Mucosa of descending colon (tissue), 3 donors: Measurements from ENCODE around the gene VPS54. TPM values are rescaled to one million over a fixed set of nuclear protein-coding genes. Genes with fewer than 3 reads are reported as not detected.

ENCODE experiments used
- ATAC-seq: fragments of 200-7000 bp; cut with Tn5 transposase; one replicate; pipeline ENCODE4 v1.9.1; 2020; ENCODE audit warnings: mild to moderate bottlenecking, moderate library complexity
- DNase-seq, 3 donors: peaks; one replicate each; pipeline ENCODE4 v3.0.0-alpha.2; 2020
- H3K36me3 ChIP-seq: fragments of 200-600 bp; one replicate; pipeline ENCODE4 v1.8.0; 2021; ENCODE audit warnings: low read depth, mild to moderate bottlenecking
- H3K4me1 ChIP-seq: fragments of 200-600 bp; one replicate; pipeline ENCODE4 v1.8.0; 2021; ENCODE audit warnings: low read depth, mild to moderate bottlenecking
- H3K4me3 ChIP-seq: fragments of 200-600 bp; one replicate; pipeline ENCODE4 v1.8.0; 2021; ENCODE audit warnings: mild to moderate bottlenecking
- H3K9me3 ChIP-seq: fragments of 200-600 bp; one replicate; pipeline ENCODE4 v1.8.0; 2021; ENCODE audit warnings: mild to moderate bottlenecking
- CTCF ChIP-seq: fragments of 200-600 bp; IDR thresholded peaks from one replicate; pipeline ENCODE4 v1.8.0; 2022; ENCODE audit warnings: antibody characterized with exemption, mild to moderate bottlenecking
- intact Hi-C, 2 donors: fragments of 100-400 bp; cut with DNase I in 1 of 2; cut with micrococcal nuclease in 1 of 2; formaldehyde crosslinking; loops; one replicate each; pipeline versions ENCODE4 v1.11.0 to v1.11.1; 2022; cut with DNase I, micrococcal nuclease
- total RNA-seq, 3 donors: library from RNA; stranded (reverse); fragmentation: NEBNext Ultra II Directional in 2 of 3; extraction: Animal tissue kit (Norgen Biotek cat#: 25700) in 2 of 3; gene quantifications; one replicate each; pipeline versions ENCODE4 v1.2.1 to v1.2.4, GENCODE V29; 2021 to 2023
- donor health status: DM: no; HTN: no; CAD: no; lungs with moderate emphysema.
- donor health status: DM: no; HTN: no; CAD: no.
- donor health status: DM: no; HTN: yes; CAD: no.

Gene VPS54
- total RNA-seq, 3 donors from 2014 or later: 18.1 to 25.7 (median 21.9) TPM

DNA sequence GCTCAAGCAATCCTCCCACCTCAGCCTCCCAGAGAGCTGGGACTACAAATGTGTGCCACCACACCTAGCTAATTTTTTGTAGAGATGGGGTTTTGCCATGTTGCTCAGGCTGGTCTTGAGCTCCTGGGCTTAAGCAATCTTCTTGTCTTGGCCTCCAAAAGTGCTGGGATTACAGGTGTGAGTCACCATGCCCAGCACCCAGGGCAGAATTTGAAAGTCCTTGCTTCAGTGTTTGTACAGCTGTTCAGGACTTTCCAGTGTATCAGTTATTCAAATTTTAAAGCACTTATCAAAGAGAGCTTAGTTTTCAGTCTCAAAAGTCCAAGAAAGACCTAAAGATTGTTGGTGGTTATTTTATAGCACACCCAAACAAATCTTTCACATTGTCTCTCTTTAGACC, 43.6 kb upstream of the VPS54 start:
- no peak for TF ChIP-seq CTCF
- Histone ChIP-seq H3K9me3 (no peaks in the 10 kb centered on the region), H3K4me3 (no peak overlapping the region), H3K4me1 (peaks cover 9% of the 10 kb centered on the region), H3K36me3 (no peaks in the 10 kb centered on the region)
- intact Hi-C loops: loop anchor here in 1 of 2 donors (10.0 kb wide), 1 partner anchor 82 kb away; the partner anchor contains the start of gene PELI1
- ATAC-seq: peak; percentile 73
- DNase-seq: no peak

GRCh38 chr2:64059270-64059669, 40.0 kb upstream of the VPS54 start:
- no peak for ATAC-seq
- intact Hi-C loops: no loop called here
- no peak for TF ChIP-seq CTCF

DNA sequence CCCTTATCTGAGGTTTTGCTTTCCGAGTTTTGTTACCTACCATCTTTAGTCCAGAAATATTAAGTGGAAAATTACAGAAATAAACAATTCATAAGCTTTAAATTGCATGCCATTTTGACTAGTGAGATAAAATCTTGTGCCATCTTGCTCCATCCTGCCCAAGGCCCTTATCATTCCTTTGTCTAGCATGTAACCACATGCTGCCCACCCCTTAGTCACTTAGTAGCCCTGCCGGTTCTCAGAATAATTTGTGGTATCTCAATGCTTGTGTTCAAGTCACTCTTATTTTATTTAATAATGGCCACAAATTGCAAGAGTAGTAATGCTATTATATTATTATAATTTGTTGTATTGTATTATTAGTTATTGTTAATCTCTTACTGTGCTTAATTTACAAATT, 36.8 kb upstream of the VPS54 start:
- H3K36me3 ChIP-seq: no peaks in the 10 kb centered on the region
- no peaks in the 10 kb centered on the region for H3K4me1 ChIP-seq
- DNase-seq: no peak
- no peak for TF ChIP-seq CTCF
- ATAC-seq: no peak
- no peaks in the 10 kb centered on the region for H3K9me3 ChIP-seq
- intact Hi-C loops: no loop called here
- H3K4me3 ChIP-seq: no peak overlapping the region

More at GRCh38 chr2:64059270-64059669, 40.0 kb upstream of the VPS54 start:
- Histone ChIP-seq H3K9me3 (no peaks in the 10 kb centered on the region), H3K4me3 (no peak overlapping the region), H3K4me1 (peaks cover 9% of the 10 kb centered on the region), H3K36me3 (no peaks in the 10 kb centered on the region)
- no peak for DNase-seq

GRCh38 chr2:64054161-64054915, 35.1 kb upstream of the VPS54 start:
- Histone ChIP-seq H3K4me1 (peaks cover 5% of the 10 kb centered on the region), H3K9me3 (no peaks in the 10 kb centered on the region), H3K36me3 (no peaks in the 10 kb centered on the region), H3K4me3 (no peak overlapping the region)
- peak; percentile 13 for ATAC-seq
- no peak for DNase-seq
- intact Hi-C loops: loop anchor here (5.0 kb wide), 2 partner anchors 258 to 273 kb away; no protein-coding TSS in a partner anchor
- TF ChIP-seq CTCF: no peak

DNA sequence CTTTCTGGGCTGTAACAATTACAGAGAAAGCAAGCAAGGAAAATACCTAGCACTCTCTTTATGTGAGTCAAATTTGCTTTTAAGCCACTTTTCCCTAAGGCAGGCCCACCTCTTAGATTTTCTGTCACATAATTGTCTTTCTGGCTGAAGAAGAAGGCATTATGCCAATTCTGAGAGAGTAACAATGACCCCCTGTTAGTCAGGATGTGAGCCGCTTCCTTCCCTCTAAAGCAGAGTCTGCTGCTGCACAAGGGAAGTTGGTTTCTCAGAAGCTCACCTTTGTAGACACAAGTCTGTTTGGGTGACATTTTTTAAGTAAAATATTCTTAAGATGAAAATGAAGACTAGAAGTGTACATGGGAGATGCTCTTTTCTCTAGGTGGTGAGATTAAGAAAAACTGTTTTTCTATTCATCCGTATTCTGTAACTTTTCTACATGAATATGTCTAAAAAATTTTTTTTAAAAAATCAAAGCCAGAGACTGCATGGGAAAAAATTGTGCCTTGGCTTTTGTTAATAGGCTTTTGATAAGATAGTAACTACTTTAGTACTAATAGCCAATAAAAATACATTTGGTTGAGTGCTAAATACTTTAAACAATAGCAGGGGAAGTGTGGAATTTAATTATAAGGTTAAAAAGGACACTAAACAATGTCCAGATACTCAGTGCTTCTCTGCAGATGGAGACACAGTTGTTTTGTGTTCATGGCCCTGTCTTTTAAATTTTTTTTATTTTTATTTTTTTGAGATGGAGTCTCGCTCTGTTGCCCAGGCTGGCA, 33.4 kb upstream of the VPS54 start:
- intact Hi-C loops: loop anchor here (5.0 kb wide), 2 partner anchors 260 to 275 kb away; no protein-coding TSS in a partner anchor
- Histone ChIP-seq H3K36me3 (no peaks in the 10 kb centered on the region), H3K9me3 (no peaks in the 10 kb centered on the region), H3K4me1 (peaks cover 5% of the 10 kb centered on the region), H3K4me3 (no peak overlapping the region)
- no peak for TF ChIP-seq CTCF
- no peak for DNase-seq
- ATAC-seq: no peak
